GM23248 (cell line): ENCODE data around the gene KREMEN1.

Source experiments
- EZH2 ChIP-seq: fragments of 200-600 bp; sonication (generic); IDR thresholded peaks from 2 replicates; pipeline ENCODE4 v1.6.1; 2018; ENCODE audit warnings: antibody characterized with exemption, mild to moderate bottlenecking; ENCODE audit not compliant: insufficient read depth, poor library complexity, severe bottlenecking
- EZH2phosphoT487 ChIP-seq: fragments of 200-600 bp; sonication (generic); IDR thresholded peaks from 2 replicates; pipeline ENCODE4 v1.6.1; 2018; ENCODE audit warnings: antibody characterized with exemption, moderate library complexity, mild to moderate bottlenecking, low read depth; ENCODE audit not compliant: insufficient read depth

DNA sequence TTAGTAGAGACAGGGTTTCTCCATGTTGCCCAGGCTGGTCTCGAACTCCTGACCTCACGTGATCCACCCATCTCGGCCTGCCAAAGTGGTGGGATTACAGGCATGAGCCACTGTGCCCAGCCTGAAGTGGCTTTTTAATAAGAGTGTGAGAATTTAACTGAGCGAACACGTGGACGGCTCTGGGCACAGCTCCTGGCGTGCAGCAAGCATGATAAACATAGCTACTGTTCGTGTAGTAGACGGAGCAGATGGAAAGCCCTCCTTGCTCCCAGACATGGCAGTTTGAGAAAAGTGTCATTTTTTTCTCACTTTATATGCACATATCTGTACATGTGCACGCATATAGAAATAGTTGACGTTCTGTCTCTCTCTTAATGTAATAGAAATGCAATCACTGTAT, 139.9 kb downstream of the KREMEN1 start:
- TF ChIP-seq EZH2 (no peak), EZH2phosphoT487 (no peak)
